Activated T-cell treated with anti-CD3 and anti-CD28 coated beads for 4 hours (primary cell): ENCODE results near the gene CDH4.

Experiments used
- DNase-seq: peaks from one replicate; pipeline ENCODE4 v3.0.0-alpha.2; 2020

The CDH4 gene

GRCh38 chr20:61896058-61896961, 644.2 kb downstream of the CDH4 start:
- no peak for DNase-seq

GRCh38 chr20:61897401-61898295, 645.6 kb downstream of the CDH4 start:
- no peak for DNase-seq

GRCh38 chr20:61898405-61898804, 646.3 kb downstream of the CDH4 start:
- DNase-seq, result no peak

GRCh38 chr20:61900011-61900944, 648.2 kb downstream of the CDH4 start:
- DNase-seq, result no peak

- DNase-seq, result no peak
These were observed 648.9 kb downstream of the CDH4 start for GRCh38 chr20:61900945-61901293.

- no peak for DNase-seq
These were observed 649.5 kb downstream of the CDH4 start for GRCh38 chr20:61901392-61902220.

GRCh38 chr20:61902221-61902869, 650.3 kb downstream of the CDH4 start:
- no peak for DNase-seq

- DNase-seq, result no peak
These were observed 651.7 kb downstream of the CDH4 start for GRCh38 chr20:61903575-61904340.

GRCh38 chr20:61904456-61904855, 652.4 kb downstream of the CDH4 start:
- DNase-seq, result no peak

- no peak for DNase-seq
These were observed 653.9 kb downstream of the CDH4 start for GRCh38 chr20:61905781-61906523.

GRCh38 chr20:61907081-61907891, 655.2 kb downstream of the CDH4 start:
- no peak for DNase-seq

GRCh38 chr20:61908057-61909026, 656.3 kb downstream of the CDH4 start:
- DNase-seq, result no peak

- DNase-seq, result no peak
These were observed 657.0 kb downstream of the CDH4 start for GRCh38 chr20:61909028-61909427.

GRCh38 chr20:61909821-61910220, 657.8 kb downstream of the CDH4 start:
- no peak for DNase-seq

GRCh38 chr20:61911824-61912223, 659.8 kb downstream of the CDH4 start:
- DNase-seq, result no peak

GRCh38 chr20:61912665-61913422, 660.8 kb downstream of the CDH4 start:
- DNase-seq, result no peak
